GM23338 (cell line): ENCODE results near the gene LAMTOR4. TPM values are rescaled to one million over a fixed set of nuclear protein-coding genes. Genes with fewer than 3 reads are reported as not detected.

Source experiments
- ATAC-seq: fragments of 200-7000 bp; cut with Tn5 transposase; 3 replicates; pipeline ENCODE4 v1.9.1; 2020
- DNase-seq: peaks from one replicate; pipeline ENCODE4 v3.0.0-alpha.2; 2015; ENCODE audit warnings: low spot score
- H2AFZ ChIP-seq: fragments of 200-600 bp; sonication (generic); 2 replicates; pipeline ENCODE4 v1.8.0; 2016; ENCODE audit warnings: antibody characterized with exemption, mild to moderate bottlenecking, moderate library complexity
- H3F3A ChIP-seq: fragments of 200-600 bp; sonication (generic); replicated peaks from 2 replicates; pipeline ENCODE4 v1.8.0; 2017; ENCODE audit warnings: antibody characterized with exemption, mixed run types, low read depth
- H3K27ac ChIP-seq: fragments of 200-600 bp; sonication (generic); 2 replicates; pipeline ENCODE4 v1.6.1; 2016; ENCODE audit warnings: low read depth
- H3K27me3 ChIP-seq: fragments of 200-600 bp; sonication (generic); 2 replicates; pipeline ENCODE4 v1.8.0; 2016; ENCODE audit warnings: mild to moderate bottlenecking, mixed run types, moderate library complexity; ENCODE audit not compliant: insufficient read depth
- H3K36me3 ChIP-seq: fragments of 200-600 bp; sonication (generic); 2 replicates; pipeline ENCODE4 v1.8.0; 2016; ENCODE audit warnings: mild to moderate bottlenecking; ENCODE audit not compliant: insufficient read depth
- H3K4me1 ChIP-seq: fragments of 200-600 bp; sonication (generic); 2 replicates; pipeline ENCODE4 v1.8.0; 2016; ENCODE audit warnings: mild to moderate bottlenecking, moderate library complexity; ENCODE audit not compliant: insufficient read depth
- H3K4me2 ChIP-seq: fragments of 200-600 bp; sonication (generic); 2 replicates; pipeline ENCODE4 v1.7.1; 2017; ENCODE audit warnings: mixed run types
- H3K4me3 ChIP-seq: fragments of 200-600 bp; sonication (generic); 2 replicates; pipeline ENCODE4 v1.6.1; 2016; ENCODE audit warnings: mixed run types
- H3K79me2 ChIP-seq: fragments of 200-600 bp; sonication (generic); replicated peaks from 2 replicates; pipeline ENCODE4 v1.8.0; 2017; ENCODE audit warnings: mild to moderate bottlenecking; ENCODE audit not compliant: insufficient read depth
- H3K9me2 ChIP-seq: fragments of 200-600 bp; sonication (generic); 2 replicates; pipeline ENCODE4 v1.8.0; 2017; ENCODE audit not compliant: insufficient read depth
- H4K20me1 ChIP-seq: fragments of 200-600 bp; sonication (generic); replicated peaks from 2 replicates; pipeline ENCODE4 v1.8.0; 2017; ENCODE audit warnings: mild to moderate bottlenecking; ENCODE audit not compliant: insufficient read depth
- H3K27ac Mint-ChIP-seq: 2 replicates; pipeline ENCODE4 v1.8.0; 2020; ENCODE audit warnings: inconsistent platforms, mild to moderate bottlenecking, moderate library complexity, mixed read lengths
- H3K27me3 Mint-ChIP-seq: 3 replicates; pipeline ENCODE4 v1.8.0; 2022; ENCODE audit warnings: low read depth, mild to moderate bottlenecking, moderate library complexity, mixed read lengths, inconsistent platforms; ENCODE audit not compliant: insufficient read depth, poor library complexity
- H3K36me3 Mint-ChIP-seq: 3 replicates; pipeline ENCODE4 v1.8.0; 2021; ENCODE audit warnings: low read depth, mild to moderate bottlenecking, inconsistent platforms, moderate library complexity, mixed read lengths
- H3K4me1 Mint-ChIP-seq: 3 replicates; pipeline ENCODE4 v1.8.0; 2020; ENCODE audit warnings: mild to moderate bottlenecking, inconsistent platforms, mixed read lengths
- H3K4me3 Mint-ChIP-seq: 3 replicates; pipeline ENCODE4 v1.8.0; 2021; ENCODE audit warnings: moderate library complexity, mild to moderate bottlenecking, inconsistent platforms, mixed read lengths
- H3K9me3 Mint-ChIP-seq: 3 replicates; pipeline ENCODE4 v1.8.0; 2020; ENCODE audit warnings: moderate library complexity, mild to moderate bottlenecking, inconsistent platforms, mixed read lengths
- CREB1 ChIP-seq: fragments of 250-450 bp; sonication (Bioruptor Pico); IDR thresholded peaks from 2 replicates; pipeline ENCODE4 v1.5.0; 2020; ENCODE audit warnings: low read depth, mild to moderate bottlenecking, moderate library complexity
- EZH2 ChIP-seq: fragments of 200-600 bp; sonication (generic); IDR thresholded peaks from one replicate; pipeline ENCODE4 v1.8.0; 2017; ENCODE audit warnings: antibody characterized with exemption, mild to moderate bottlenecking, low read depth; ENCODE audit not compliant: unreplicated experiment
- EZH2phosphoT487 ChIP-seq: fragments of 200-600 bp; sonication (generic); IDR thresholded peaks from one replicate; pipeline ENCODE4 v1.8.1; 2018; ENCODE audit warnings: antibody characterized with exemption; ENCODE audit not compliant: unreplicated experiment
- JUNB ChIP-seq: IDR thresholded peaks from one replicate; pipeline ENCODE4 v1.6.1; 2016; ENCODE audit warnings: antibody characterized with exemption; ENCODE audit not compliant: unreplicated experiment
- NANOG ChIP-seq: IDR thresholded peaks from 2 replicates; pipeline ENCODE4 v1.6.1; 2016; ENCODE audit warnings: antibody characterized with exemption, borderline replicate concordance
- POLR2AphosphoS5 ChIP-seq: IDR thresholded peaks from 2 replicates; pipeline ENCODE4 v1.6.1; 2016; ENCODE audit warnings: antibody characterized with exemption, low read depth
- STAT1 ChIP-seq: IDR thresholded peaks from one replicate; pipeline ENCODE4 v1.6.1; 2016; ENCODE audit warnings: antibody characterized with exemption; ENCODE audit not compliant: unreplicated experiment
- ZNF114 ChIP-seq: fragments of 250-450 bp; sonication (Bioruptor Pico); IDR thresholded peaks from 2 replicates; pipeline ENCODE4 v1.5.0; 2020; ENCODE audit warnings: mild to moderate bottlenecking, moderate library complexity
- ZNF331 ChIP-seq: fragments of 250-450 bp; sonication (Bioruptor Pico); IDR thresholded peaks from 2 replicates; pipeline ENCODE4 v1.5.0; 2020; ENCODE audit warnings: low read depth, mild to moderate bottlenecking, moderate library complexity
- polyA plus RNA-seq: library from polyadenylated mRNA; unstranded; fragments of >200 nt; fragmentation: Nextera tagmentation; extraction: Ambion mirVana; gene quantifications from 2 replicates; pipeline ENCODE4 v1.2.1, GENCODE V29; 2016
- total RNA-seq: library from RNA; depleted of rRNA; stranded (reverse); fragments of >200 nt; shearing (Covaris generic); gene quantifications from 2 replicates; pipeline ENCODE4 v1.2.3, GENCODE V29; 2014
- TF ChIP-seq, protein P1 (sequence below): IDR thresholded peaks from one replicate; pipeline ENCODE4 v1.6.1; 2018; ENCODE audit warnings: antibody characterized with exemption; ENCODE audit not compliant: unreplicated experiment
- TF ChIP-seq, protein P2 (sequence below), 2 experiments: fragments of 200-600 bp in 1 of 2; sonication (generic) in 1 of 2; conservative IDR thresholded peaks; 2 replicates each; pipeline versions ENCODE4 v1.5.1 to v1.6.1; 2016 to 2017; ENCODE audit warnings: antibody characterized with exemption in 2 of 2, low read depth in 2 of 2, mild to moderate bottlenecking in 2 of 2, moderate library complexity in 1 of 2

Gene LAMTOR4
- total and polyA plus RNA-seq, 2 experiments from 2014 or later = 145 to 333 TPM

DNA sequence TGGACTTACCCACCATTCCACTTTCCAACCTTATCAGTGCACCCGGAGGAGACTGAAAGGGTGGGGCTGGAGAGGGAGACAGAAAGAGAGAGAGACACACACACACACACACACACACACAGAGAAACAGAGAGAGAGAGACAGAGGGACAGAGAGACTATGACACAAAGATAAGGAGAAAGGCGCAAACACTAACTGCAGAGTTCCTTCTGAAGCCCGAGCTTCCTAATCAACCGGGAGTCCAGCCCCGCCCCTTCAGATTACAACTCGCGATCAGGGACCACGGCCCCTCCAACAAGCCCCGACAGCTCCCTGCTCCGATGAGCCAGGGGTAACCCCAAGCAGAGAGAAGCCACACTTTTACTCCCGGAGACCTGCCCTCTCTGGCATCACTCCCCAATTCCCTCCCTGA, 19.2 kb downstream of the LAMTOR4 start:
- no peaks in the 10 kb centered on the region for H3K9me3 Mint-ChIP-seq
- Histone ChIP-seq H4K20me1 (no peaks in the 10 kb centered on the region; the same call in 1 of the 2 replicates), H3K79me2 (no peaks in the 10 kb centered on the region), H3K4me2 (peak overlapping the region; percentile 90), H3K27ac (no peak overlapping the region), H3K4me1 (peaks cover 35% of the 10 kb centered on the region), H2AFZ (peak overlapping the region; percentile 57), H3K27me3 (peaks cover 16% of the 10 kb centered on the region), H3K4me3 (peak overlapping the region; percentile 73), H3F3A (peaks cover 28% of the 10 kb centered on the region), H3K36me3 (no peaks in the 10 kb centered on the region), H3K9me2 (no peaks in the 10 kb centered on the region)
- peaks cover 43% of the 10 kb centered on the region for H3K27me3 Mint-ChIP-seq
- peaks cover 50% of the 10 kb centered on the region for H3K4me1 Mint-ChIP-seq
- no peak overlapping the region for H3K27ac Mint-ChIP-seq
- DNase-seq (peak; percentile 63), ATAC-seq (peak; percentile 4)
- H3K4me3 Mint-ChIP-seq = peak overlapping the region; percentile 83
- no peak for TF ChIP-seq JUNB
- no peak for TF ChIP-seq ZNF114 (CRISPR knock-in tag)
- no peak for TF ChIP-seq NANOG
- TF ChIP-seq CREB1 (CRISPR knock-in tag) = no peak
- no peak for TF ChIP-seq EZH2phosphoT487
- TF ChIP-seq, protein P1, sequence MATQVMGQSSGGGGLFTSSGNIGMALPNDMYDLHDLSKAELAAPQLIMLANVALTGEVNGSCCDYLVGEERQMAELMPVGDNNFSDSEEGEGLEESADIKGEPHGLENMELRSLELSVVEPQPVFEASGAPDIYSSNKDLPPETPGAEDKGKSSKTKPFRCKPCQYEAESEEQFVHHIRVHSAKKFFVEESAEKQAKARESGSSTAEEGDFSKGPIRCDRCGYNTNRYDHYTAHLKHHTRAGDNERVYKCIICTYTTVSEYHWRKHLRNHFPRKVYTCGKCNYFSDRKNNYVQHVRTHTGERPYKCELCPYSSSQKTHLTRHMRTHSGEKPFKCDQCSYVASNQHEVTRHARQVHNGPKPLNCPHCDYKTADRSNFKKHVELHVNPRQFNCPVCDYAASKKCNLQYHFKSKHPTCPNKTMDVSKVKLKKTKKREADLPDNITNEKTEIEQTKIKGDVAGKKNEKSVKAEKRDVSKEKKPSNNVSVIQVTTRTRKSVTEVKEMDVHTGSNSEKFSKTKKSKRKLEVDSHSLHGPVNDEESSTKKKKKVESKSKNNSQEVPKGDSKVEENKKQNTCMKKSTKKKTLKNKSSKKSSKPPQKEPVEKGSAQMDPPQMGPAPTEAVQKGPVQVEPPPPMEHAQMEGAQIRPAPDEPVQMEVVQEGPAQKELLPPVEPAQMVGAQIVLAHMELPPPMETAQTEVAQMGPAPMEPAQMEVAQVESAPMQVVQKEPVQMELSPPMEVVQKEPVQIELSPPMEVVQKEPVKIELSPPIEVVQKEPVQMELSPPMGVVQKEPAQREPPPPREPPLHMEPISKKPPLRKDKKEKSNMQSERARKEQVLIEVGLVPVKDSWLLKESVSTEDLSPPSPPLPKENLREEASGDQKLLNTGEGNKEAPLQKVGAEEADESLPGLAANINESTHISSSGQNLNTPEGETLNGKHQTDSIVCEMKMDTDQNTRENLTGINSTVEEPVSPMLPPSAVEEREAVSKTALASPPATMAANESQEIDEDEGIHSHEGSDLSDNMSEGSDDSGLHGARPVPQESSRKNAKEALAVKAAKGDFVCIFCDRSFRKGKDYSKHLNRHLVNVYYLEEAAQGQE = no peak
- TF ChIP-seq EZH2 = no peak
- no peak for TF ChIP-seq POLR2AphosphoS5
- no peak for TF ChIP-seq ZNF331 (CRISPR knock-in tag)
- TF ChIP-seq, protein P2, sequence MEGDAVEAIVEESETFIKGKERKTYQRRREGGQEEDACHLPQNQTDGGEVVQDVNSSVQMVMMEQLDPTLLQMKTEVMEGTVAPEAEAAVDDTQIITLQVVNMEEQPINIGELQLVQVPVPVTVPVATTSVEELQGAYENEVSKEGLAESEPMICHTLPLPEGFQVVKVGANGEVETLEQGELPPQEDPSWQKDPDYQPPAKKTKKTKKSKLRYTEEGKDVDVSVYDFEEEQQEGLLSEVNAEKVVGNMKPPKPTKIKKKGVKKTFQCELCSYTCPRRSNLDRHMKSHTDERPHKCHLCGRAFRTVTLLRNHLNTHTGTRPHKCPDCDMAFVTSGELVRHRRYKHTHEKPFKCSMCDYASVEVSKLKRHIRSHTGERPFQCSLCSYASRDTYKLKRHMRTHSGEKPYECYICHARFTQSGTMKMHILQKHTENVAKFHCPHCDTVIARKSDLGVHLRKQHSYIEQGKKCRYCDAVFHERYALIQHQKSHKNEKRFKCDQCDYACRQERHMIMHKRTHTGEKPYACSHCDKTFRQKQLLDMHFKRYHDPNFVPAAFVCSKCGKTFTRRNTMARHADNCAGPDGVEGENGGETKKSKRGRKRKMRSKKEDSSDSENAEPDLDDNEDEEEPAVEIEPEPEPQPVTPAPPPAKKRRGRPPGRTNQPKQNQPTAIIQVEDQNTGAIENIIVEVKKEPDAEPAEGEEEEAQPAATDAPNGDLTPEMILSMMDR (conservative IDR thresholded peaks at IDR 0.05; ENCODE audit: low read depth in 2 of 2) = no peak
- TF ChIP-seq STAT1 = no peak
- H3K36me3 Mint-ChIP-seq = no peaks in the 10 kb centered on the region; the same call in 2 of the 3 replicates
